GM19395 (cell line): ENCODE measurements around the gene CDH22.

Experiments used
- ATAC-seq: cut with Tn5 transposase; IDR thresholded peaks from one replicate; pipeline ENCODE4 v1.9.1; 2021; ENCODE audit warnings: mild to moderate bottlenecking, moderate library complexity; ENCODE audit not compliant: unreplicated experiment

The CDH22 gene

GRCh38 chr20:46200582-46201570 lies 107.4 kb downstream of the CDH22 start:
- ATAC-seq = no peak

DNA sequence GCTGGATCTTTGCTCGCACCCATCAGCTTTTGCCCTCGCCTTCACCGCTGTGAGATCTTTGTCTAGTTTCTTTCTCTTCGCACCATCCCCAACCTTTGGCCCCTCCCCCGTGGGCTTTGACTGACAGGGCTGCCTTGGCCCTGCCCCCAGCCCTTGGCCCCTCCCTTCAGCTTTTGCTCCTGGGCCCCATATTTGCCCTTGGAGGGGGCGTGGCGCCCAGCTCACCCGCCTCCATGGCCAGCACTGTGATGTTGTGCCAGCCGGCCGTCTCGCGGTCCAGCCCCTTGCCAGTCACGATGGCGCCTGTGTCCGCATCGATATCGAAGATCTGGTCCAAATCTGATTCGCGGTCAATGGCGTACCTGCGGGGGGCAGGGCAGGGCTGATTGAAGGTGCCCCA lies 109.1 kb downstream of the CDH22 start:
- ATAC-seq = no peak

- no peak for ATAC-seq
Observed at GRCh38 chr20:46196990-46197389, 111.3 kb downstream of the CDH22 start.

DNA sequence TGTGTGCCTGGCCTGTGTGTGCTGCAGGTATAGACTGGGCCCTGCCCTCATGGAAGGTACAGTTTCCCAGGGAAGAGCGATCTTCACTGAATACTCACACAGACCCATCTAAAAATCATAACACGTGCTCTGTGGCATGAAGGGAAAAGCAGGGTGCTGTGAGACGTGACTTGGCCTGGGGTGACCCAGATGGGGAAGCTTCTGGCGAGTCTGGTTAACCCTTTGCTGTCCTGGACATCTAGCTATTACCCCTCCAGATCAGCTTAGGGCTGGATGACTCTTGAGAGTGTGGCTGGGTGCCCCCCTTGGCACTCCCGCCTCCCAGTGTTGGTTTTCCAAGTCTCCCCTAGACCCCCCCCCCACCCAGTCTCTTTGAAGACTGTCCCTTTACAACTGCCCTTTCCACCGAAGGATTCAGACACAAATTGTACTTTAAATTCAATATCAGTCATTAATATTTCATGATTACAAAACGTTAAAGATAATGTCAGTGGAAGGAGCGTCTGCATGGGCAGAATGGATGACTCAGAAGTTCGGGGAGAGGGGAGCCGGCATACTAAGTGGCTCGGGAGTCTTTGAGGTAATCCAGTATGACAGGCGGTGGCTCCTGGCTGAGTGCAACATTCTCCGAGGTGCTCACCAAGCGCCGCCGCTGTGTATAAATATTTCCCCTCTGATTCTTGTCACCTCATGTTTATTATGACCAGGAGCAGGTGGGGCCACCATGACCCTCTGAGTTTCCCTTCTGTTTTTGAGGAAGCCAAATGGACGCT lies 112.8 kb downstream of the CDH22 start:
- no peak for ATAC-seq

DNA sequence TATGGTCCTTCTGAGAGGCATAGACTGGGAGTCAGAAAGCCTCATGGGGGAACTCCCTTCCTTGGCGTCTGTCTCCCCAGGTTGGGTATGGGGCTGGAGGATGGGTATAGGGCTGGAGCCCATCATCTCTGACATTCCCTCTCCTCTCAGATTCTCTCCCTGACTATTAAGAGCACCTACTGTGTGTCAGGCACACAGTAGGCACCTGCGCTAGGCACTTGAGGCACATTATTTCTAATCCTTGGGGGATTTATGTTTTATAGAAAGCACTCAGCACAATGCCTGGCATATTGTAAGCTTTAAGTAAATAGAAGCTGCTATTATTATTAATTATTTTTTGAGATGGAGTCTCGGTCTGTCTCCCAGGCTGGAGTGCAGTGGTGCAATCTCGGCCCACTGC lies 113.9 kb downstream of the CDH22 start:
- no peak for ATAC-seq

- ATAC-seq = no peak
Observed at GRCh38 chr20:46192376-46192944, 115.8 kb downstream of the CDH22 start.

DNA sequence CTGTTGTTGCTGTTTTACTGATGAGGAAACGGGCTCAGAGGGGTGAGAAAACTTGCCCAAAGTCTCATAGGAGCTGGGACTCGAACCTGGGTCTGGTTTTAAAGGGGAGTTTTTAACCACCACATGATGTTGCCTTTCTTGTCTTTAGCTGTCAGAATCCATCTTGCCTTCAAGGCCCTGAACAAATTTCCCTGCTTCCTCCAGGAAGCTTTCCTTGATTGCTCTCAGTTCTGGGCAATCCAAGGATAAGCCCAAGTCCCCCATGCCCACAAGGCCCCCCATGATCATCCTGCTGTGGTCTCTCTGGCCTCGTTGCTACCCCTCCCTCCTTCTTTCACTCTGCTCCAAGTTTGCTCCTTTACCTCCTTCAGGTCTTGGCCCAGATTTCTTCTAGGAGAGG lies 116.7 kb downstream of the CDH22 start:
- ATAC-seq = no peak

DNA sequence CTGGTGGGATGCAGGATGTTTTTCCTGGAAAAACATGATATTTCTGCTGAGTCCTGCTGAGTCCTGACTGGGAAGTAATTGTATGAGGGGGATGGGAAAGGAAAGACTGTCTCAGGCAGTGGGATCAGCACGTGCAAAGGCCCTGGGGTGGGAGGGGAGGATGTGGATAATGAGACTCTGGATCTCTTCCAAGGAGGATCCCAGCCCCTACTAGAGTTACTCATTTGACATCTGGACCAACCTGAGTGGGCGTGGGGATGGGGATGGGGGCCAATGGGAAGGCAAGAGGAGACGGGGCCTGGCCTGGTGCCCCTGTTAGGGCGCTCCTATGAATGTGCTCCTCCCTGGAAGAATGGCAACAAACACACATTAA lies 117.1 kb downstream of the CDH22 start:
- ATAC-seq = no peak

GRCh38 chr20:46190478-46191167 lies 117.7 kb downstream of the CDH22 start:
- no peak for ATAC-seq

GRCh38 chr20:46188866-46189541 lies 119.3 kb downstream of the CDH22 start:
- no peak for ATAC-seq

- no peak for ATAC-seq
Observed at GRCh38 chr20:46186210-46186609, 122.1 kb downstream of the CDH22 start.

DNA sequence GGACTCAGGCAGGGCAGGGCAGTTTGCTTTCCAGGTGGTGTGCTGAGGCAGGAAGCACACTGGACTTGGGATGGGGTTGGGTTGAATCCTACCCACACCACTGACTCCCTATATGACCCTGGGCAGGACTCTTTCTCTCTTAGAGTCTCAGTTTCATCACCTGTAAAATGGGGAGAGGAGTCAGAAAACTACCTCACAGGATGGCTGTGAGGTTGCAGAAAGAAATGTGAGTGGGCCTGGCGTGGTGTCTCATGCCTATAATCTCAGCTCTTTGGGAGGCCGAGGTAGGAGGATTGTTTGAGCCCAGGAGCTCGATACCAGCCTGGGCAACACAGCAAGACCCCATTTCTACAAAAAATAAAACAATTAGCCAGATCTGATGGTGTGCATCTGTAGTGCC lies 122.9 kb downstream of the CDH22 start:
- no peak for ATAC-seq

DNA sequence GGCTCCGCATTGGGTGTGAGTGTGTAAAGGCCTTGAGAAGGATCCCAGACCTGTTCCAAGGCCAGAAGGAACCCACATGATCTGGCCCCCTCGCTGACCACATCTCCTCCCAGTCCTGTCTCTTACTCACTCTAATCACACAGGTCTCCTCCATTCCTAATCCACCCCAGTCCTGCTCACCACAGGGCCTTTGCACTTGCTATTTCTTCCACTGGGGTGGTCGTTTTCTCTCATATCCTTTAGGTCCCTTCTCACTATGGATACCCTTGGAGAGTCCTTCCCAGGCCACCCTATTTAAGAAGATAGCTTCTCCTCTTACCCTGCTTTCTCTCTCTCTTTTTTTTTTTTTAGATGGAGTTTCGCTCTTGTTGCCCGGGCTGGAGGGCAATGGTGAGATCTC lies 124.5 kb downstream of the CDH22 start:
- ATAC-seq = no peak

- ATAC-seq = no peak
Observed at GRCh38 chr20:46182276-46183200, 125.8 kb downstream of the CDH22 start.

DNA sequence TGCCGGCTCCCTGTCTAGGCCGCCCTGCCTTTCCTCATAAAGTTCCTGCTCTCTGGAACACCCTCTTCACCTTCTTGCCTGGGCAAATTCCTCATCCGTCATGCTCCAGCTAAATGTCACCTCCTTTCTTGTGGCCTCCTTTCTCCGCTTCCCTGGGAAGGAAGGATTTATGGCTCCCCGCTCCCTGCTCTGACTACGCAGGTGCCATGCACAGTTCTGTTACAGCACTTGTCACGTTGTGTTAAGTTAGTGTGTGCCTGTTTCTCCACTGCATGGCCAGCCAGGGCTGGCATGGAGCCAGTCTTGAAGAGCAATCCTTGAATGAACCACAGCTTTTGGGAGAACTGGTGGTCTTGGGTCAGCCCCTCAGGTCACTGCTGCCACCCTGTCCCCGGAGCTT lies 128.4 kb downstream of the CDH22 start:
- ATAC-seq = no peak

- no peak for ATAC-seq
Observed at GRCh38 chr20:46178891-46179290, 129.4 kb downstream of the CDH22 start.

DNA sequence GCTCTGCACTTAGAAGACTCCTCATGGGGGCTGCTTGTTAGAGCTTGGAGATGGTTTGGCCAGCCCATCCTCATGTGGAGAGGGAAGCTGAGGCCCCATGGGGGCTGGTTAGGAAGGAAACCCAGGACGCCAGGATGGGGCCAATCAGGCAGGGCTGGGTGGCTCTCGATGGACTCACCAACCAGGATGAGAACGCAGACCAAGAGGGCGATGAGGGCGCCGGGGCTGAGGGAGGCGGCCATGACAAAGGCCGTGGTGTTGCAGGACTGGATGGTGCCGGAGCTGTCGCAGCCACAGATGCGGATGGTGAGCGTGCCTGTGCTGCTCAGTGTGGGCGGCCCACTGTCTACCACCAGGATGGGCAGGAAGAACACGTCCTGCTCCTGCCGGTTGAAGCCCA lies 130.5 kb downstream of the CDH22 start:
- no peak for ATAC-seq

- no peak for ATAC-seq
Observed at GRCh38 chr20:46176739-46177378, 131.4 kb downstream of the CDH22 start.

DNA sequence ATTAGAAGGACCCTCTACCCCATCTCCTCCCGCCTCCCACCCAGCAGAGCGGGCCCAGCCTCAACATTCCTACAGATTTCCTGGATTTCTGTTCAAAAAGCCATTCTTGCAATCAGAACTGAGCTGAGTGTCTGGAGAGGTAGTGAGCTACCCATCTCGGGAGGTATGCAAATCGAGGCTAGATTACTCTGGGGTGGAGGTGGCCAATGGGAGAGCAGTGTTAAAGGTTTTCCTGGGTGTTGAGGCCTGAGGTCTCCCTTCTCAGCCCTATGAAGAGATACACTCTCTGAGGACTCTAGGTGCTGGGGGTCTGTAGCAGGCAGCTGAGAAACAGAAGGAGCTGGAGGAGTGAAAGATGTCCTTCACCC lies 133.2 kb downstream of the CDH22 start:
- no peak for ATAC-seq
